GM18508 (cell line): Measurements from ENCODE around the gene JAK2.
"Not testable (repeated sequence)": the region's sequence is repeated elsewhere in the genome, so short reads cannot be mapped to it uniquely, and the experiment has no call there.

Experiments used
- ATAC-seq: cut with Tn5 transposase; IDR thresholded peaks from one replicate; pipeline ENCODE4 v1.9.1; 2021; ENCODE audit warnings: moderate number of reproducible peaks; ENCODE audit not compliant: insufficient read depth, unreplicated experiment

The JAK2 gene

GRCh38 chr9:4984621-4985385, at the start of gene JAK2:
JAK2 (plus strand) TSS chr9:4985272; CDS start chr9:5021988, 36,716 bp downstream.
- ATAC-seq, result peak; percentile 44

GRCh38 chr9:4936277-4936676, 48.8 kb upstream of the JAK2 start:
- ATAC-seq, result no peak

GRCh38 chr9:4936823-4937222, 48.2 kb upstream of the JAK2 start:
- ATAC-seq, result peak; percentile 35

GRCh38 chr9:4937446-4937845, 47.6 kb upstream of the JAK2 start:
- ATAC-seq, result no peak

- ATAC-seq, result no peak
Observed at GRCh38 chr9:4938496-4938895, 46.6 kb upstream of the JAK2 start.

GRCh38 chr9:4939118-4939561, 45.9 kb upstream of the JAK2 start:
- peak; percentile 78 for ATAC-seq

- not testable (repeated sequence) for ATAC-seq
Observed at GRCh38 chr9:4942042-4942691, 42.9 kb upstream of the JAK2 start.

GRCh38 chr9:4943346-4943745, 41.7 kb upstream of the JAK2 start:
- ATAC-seq, result no peak

- not testable (repeated sequence) for ATAC-seq
Observed at GRCh38 chr9:4944431-4945211, 40.5 kb upstream of the JAK2 start.

GRCh38 chr9:4946937-4947336, 38.1 kb upstream of the JAK2 start:
- no peak for ATAC-seq

- no peak for ATAC-seq
Observed at GRCh38 chr9:4955836-4956235, 29.2 kb upstream of the JAK2 start.

- no peak for ATAC-seq
Observed at GRCh38 chr9:4959031-4959430, 26.0 kb upstream of the JAK2 start.

- no peak for ATAC-seq
Observed at GRCh38 chr9:4962085-4962484, 23.0 kb upstream of the JAK2 start.

- ATAC-seq, result no peak
Observed at GRCh38 chr9:4964540-4964939, 20.5 kb upstream of the JAK2 start.

GRCh38 chr9:4965174-4965821, 19.8 kb upstream of the JAK2 start:
- no peak for ATAC-seq

GRCh38 chr9:4967523-4967922, 17.5 kb upstream of the JAK2 start:
- no peak for ATAC-seq

GRCh38 chr9:4969130-4969529, 15.9 kb upstream of the JAK2 start:
- no peak for ATAC-seq

- ATAC-seq, result peak; percentile 72
Observed at GRCh38 chr9:4970970-4971641, 14.0 kb upstream of the JAK2 start.

- no peak for ATAC-seq
Observed at GRCh38 chr9:4973246-4973645, 11.8 kb upstream of the JAK2 start.

- no peak for ATAC-seq
Observed at GRCh38 chr9:4973902-4974301, 11.2 kb upstream of the JAK2 start.
